Adipocyte (in vitro differentiated cells): ENCODE results near the gene SND1.

ENCODE experiments used
- DNase-seq: peaks from one replicate; pipeline ENCODE4 v3.0.0-alpha.2; 2015; ENCODE audit warnings: low read depth
- H3K27me3 ChIP-seq: replicated peaks from 2 replicates; pipeline ENCODE4 v1.7.0; 2013; ENCODE audit warnings: mild to moderate bottlenecking, low read length, moderate library complexity; ENCODE audit not compliant: control insufficient read depth, insufficient read depth
- H3K36me3 ChIP-seq: 2 replicates; pipeline ENCODE4 v1.7.0; 2013; ENCODE audit warnings: low read length, mild to moderate bottlenecking, moderate library complexity; ENCODE audit not compliant: control insufficient read depth, insufficient read depth, severe bottlenecking
- H3K4me1 ChIP-seq: 2 replicates; pipeline ENCODE4 v1.7.0; 2013; ENCODE audit warnings: mild to moderate bottlenecking, low read length, moderate library complexity; ENCODE audit not compliant: control insufficient read depth, insufficient read depth
- H3K4me3 ChIP-seq: 2 replicates; pipeline ENCODE4 v1.7.0; 2013; ENCODE audit warnings: mild to moderate bottlenecking, low read length, moderate library complexity
- H3K9ac ChIP-seq: 2 replicates; pipeline ENCODE4 v1.7.0; 2013; ENCODE audit warnings: mild to moderate bottlenecking, low read length, moderate library complexity
- H3K9me3 ChIP-seq: 2 replicates; pipeline ENCODE4 v1.7.0; 2013; ENCODE audit warnings: mild to moderate bottlenecking, low read length, moderate library complexity; ENCODE audit not compliant: control insufficient read depth

Gene SND1

DNA sequence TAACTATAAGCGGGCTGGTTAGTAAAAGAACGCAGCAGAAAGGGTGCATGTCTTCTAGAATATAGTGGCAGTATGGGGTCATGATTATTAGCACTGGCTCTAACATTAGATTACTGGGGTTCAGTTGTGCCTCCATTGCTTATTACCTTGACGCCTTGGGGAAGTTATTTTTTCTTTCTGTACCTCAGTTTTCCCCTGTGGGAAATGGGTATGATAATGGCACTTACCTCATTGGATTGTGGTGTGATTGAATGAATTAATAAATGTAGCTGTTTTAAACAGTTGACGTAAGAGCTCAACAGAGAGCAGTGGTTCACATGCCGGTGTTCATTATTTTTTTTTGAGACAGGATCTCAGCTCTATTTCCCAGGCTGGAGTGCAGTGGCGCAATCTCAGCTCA, 262.7 kb downstream of the SND1 start:
- no peaks in the 10 kb centered on the region for H3K27me3 ChIP-seq
- DNase-seq, result no peak
- no peak overlapping the region for H3K9ac ChIP-seq
- H3K36me3 ChIP-seq, result no peaks in the 10 kb centered on the region
- H3K9me3 ChIP-seq, result no peaks in the 10 kb centered on the region
- peaks cover 23% of the 10 kb centered on the region for H3K4me1 ChIP-seq
- no peak overlapping the region for H3K4me3 ChIP-seq

DNA sequence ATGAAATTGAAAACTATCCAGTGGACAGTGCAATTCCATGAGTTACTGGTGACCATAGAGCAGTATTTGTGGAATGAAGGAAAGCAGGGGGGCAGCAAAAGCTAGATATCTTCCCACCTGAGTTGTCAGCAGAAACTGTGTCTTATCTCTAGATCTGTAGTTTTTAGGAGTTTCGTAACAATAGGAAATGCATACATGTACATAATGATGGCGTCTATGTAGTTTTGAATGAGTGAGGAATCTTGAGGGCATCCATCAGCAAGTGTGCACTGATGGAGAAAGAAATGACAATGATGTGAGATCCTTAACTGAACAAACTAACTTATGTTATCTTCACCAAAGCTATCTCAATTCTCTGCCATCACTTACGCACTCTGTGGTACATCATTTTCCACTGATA, 264.7 kb downstream of the SND1 start:
- no peak overlapping the region for H3K4me3 ChIP-seq
- H3K9me3 ChIP-seq, result no peaks in the 10 kb centered on the region
- H3K36me3 ChIP-seq, result no peaks in the 10 kb centered on the region
- H3K9ac ChIP-seq, result no peak overlapping the region
- no peak for DNase-seq
- peaks cover 28% of the 10 kb centered on the region for H3K4me1 ChIP-seq
- H3K27me3 ChIP-seq, result no peaks in the 10 kb centered on the region

DNA sequence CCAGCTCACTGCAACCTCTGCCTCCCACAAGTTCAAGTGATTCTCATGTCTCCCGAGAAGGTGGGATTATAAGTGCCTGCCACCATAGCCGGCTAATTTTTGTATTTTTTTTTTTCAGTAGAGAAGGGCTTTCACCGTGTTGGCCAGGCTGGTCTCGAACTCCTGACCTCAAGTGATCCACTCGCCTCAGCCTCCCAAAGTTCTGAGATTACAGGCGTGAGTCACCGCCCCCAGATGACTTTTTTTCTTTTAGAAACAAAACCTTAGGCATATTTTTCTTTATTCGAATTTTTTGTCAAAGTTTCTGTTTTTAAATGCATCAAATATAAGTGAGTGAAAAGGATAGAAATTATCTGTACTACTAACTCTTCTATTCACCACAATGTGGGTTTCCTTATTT, 266.1 kb downstream of the SND1 start:
- DNase-seq, result no peak
- Histone ChIP-seq H3K9me3 (no peaks in the 10 kb centered on the region), H3K4me3 (no peak overlapping the region), H3K36me3 (no peaks in the 10 kb centered on the region), H3K4me1 (peaks cover 32% of the 10 kb centered on the region), H3K9ac (no peak overlapping the region), H3K27me3 (no peaks in the 10 kb centered on the region)

DNA sequence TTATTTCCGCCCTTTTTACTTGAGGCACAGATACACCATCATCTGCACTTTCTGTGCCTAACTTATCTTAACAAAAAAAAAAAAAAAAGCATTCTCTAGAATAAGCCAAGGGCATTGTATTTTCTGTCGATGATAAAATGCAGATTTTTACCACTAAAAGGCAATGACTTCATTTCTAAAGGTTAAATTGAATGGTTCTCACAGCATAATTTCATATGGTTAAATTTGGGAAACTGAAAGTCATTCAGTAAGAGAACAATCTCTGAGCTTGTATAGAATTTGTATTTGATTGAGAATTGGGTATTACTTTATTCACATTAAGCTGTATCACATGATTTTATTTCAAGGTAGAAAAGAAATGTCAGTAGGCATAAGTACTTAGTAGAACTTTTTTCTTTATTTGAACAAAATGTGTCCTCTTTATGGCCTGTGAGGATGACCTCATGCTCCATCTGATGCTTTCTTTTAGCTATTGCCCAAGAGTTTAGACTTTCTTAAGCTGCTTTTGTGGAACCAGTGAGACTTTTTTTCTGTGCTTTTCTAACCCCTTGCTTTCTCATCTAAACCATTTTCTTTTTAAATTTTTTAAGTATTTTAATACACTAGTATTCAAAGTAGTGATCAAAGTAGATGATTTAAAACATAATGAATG, 268.9 kb downstream of the SND1 start:
- Histone ChIP-seq H3K9ac (no peak overlapping the region), H3K9me3 (no peaks in the 10 kb centered on the region), H3K4me1 (peaks cover 18% of the 10 kb centered on the region), H3K4me3 (no peak overlapping the region), H3K27me3 (no peaks in the 10 kb centered on the region), H3K36me3 (no peaks in the 10 kb centered on the region)
- DNase-seq, result peak; percentile 87

DNA sequence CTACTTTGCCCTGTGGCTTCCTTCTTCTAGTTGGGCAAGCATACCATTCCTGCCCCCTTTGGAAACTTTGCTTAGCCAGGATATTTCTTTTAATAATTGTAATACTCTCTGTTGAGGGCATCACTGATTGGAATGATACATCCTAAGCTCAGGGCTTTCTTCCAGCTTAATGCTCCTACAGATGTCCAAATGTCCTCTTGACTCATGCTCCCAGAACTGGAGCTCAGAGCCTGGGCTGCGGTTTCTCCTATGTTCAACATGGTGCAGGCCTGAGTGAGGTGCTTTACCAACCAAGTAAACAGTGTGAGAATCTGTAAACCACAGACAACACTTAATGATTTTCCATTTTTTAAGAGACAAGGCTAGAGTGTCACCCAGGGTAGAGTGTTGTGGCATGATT, 270.7 kb downstream of the SND1 start:
- Histone ChIP-seq H3K27me3 (no peaks in the 10 kb centered on the region), H3K4me1 (peaks cover 28% of the 10 kb centered on the region), H3K4me3 (no peak overlapping the region), H3K9ac (no peak overlapping the region), H3K9me3 (no peaks in the 10 kb centered on the region), H3K36me3 (no peaks in the 10 kb centered on the region)
- DNase-seq, result no peak

DNA sequence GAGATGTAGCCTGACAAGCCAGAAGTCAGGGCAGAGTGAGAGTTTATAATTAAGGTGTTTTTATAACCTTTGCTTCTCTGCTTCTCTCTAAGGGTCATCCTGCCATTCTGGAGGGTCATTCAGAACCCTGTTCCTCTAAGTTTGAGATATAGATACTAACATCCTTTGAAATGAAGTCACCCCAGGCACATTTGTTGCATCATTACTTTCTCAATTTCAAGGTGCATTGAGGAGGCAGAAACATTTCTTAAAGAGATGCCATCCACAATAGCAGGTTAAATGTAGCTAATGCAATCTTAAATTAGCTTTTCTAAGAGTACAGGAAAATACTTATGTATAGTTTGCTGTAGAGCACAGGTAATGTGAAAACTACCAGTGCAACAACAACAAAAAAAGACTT, 272.9 kb downstream of the SND1 start:
- H3K27me3 ChIP-seq, result no peaks in the 10 kb centered on the region
- H3K36me3 ChIP-seq, result peaks cover 9% of the 10 kb centered on the region
- H3K9me3 ChIP-seq, result no peaks in the 10 kb centered on the region
- H3K4me1 ChIP-seq, result peaks cover 33% of the 10 kb centered on the region
- no peak for DNase-seq
- H3K9ac ChIP-seq, result no peak overlapping the region
- no peak overlapping the region for H3K4me3 ChIP-seq

DNA sequence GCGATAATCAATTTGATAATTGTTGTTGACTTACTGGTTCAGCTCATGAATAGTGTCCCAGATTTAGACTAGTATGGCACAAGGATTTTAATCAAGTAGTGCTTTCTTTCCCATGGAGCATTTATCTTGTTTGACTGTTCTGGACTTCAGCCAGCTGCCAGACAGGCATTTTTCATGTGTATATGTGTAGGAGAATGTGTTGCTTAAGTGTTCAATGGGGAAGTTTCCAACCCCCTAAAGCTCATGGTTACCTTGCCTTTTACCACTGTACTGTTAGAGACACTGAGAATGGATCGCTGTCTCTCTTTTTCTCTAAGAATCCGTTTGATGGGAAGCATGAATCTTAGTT, 275.3 kb downstream of the SND1 start:
- Histone ChIP-seq H3K36me3 (peaks cover 33% of the 10 kb centered on the region), H3K27me3 (no peaks in the 10 kb centered on the region), H3K9ac (no peak overlapping the region), H3K9me3 (peaks cover 5% of the 10 kb centered on the region), H3K4me1 (peaks cover 20% of the 10 kb centered on the region), H3K4me3 (no peak overlapping the region)
- DNase-seq, result peak; percentile 42

DNA sequence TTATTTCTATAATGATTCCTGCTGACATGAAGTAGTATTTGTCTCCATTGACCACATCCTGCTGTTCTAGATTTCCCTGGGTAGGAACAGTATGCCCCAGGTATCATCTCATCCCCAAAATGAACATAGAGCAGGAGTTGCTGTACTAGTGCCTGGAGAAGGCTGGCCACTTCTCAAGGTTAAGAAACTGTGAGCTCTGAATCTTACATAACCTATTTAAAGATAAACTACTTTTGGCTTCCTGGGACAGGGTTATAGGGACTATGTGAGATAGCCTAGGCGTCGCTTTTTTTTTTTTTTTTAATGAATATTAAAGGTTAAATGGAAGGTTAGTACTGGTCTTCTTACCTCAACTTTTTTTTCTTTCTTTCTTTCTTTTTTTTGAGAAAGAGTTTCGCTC, 276.2 kb downstream of the SND1 start:
- DNase-seq, result no peak
- Histone ChIP-seq H3K27me3 (no peaks in the 10 kb centered on the region), H3K9me3 (peaks cover 5% of the 10 kb centered on the region), H3K4me1 (peaks cover 14% of the 10 kb centered on the region), H3K36me3 (peaks cover 40% of the 10 kb centered on the region), H3K4me3 (no peak overlapping the region), H3K9ac (no peak overlapping the region)

DNA sequence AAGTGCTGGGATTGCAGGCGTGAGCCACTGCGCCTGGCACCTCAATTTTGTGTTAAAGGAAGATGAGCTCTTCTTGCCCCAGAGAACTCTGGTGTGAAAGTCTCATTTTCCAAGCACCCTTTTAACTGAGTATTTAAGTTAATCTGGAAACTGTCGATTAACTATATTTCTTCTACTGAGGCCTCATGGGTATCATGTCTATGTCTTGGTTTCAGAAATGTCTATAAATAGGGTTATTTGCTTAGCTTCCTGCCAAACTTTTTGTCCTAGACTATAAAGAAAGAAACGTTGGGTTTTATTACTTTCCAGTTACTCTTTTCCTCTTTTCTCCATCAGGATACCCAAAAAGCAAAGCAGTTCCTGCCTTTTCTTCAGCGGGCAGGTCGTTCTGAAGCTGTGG, 276.9 kb downstream of the SND1 start:
- peaks cover 5% of the 10 kb centered on the region for H3K9me3 ChIP-seq
- H3K4me1 ChIP-seq, result peaks cover 14% of the 10 kb centered on the region
- no peaks in the 10 kb centered on the region for H3K27me3 ChIP-seq
- no peak overlapping the region for H3K4me3 ChIP-seq
- DNase-seq, result no peak
- no peak overlapping the region for H3K9ac ChIP-seq
- H3K36me3 ChIP-seq, result peaks cover 42% of the 10 kb centered on the region

DNA sequence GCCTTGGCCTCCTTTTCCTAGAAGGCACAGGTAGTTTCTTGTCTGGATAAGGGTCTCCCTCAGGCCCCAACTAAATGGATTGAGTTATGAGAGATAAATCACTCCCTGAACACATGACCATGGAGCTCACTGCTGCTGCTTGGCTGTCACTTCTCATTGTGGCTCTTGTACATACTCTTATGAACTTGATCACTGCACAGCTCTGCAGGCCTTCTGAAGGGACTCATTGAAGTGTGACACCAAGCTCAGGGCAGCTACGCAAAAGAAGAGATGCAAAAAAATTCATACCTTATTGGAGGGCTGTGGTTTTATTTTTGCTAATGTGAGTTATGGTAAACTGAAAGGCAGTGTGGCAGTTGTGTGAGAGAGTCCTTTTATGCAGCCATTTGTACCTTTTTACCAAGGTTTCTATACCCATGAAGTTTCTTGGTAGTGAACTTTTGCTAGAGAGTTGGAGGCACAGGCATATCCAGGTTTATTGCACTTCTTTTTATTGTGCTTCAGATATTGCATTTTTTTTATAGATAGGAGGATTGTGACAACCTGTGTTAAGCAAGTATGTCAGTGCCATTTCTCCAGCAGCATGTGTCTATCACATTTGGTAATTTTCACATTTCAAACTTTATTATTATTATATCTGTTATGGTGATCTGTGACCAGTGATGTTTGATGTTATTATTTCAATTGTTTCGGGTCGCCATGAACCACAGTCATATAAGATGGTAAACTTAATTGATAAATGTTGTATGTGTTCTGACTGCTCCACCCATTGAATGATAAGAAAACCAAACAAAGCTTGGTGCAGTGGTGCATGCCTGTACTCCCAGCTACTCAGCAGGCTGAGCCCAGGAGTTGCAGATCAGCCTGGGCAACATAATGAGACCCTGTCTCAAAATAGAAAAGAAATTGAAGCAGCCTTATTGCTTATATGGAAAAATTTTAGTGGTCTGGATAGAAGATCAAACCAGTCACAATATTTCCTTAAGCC, 278.6 kb downstream of the SND1 start:
- no peak for DNase-seq
- no peaks in the 10 kb centered on the region for H3K27me3 ChIP-seq
- no peak overlapping the region for H3K4me3 ChIP-seq
- H3K9me3 ChIP-seq, result peaks cover 5% of the 10 kb centered on the region
- H3K9ac ChIP-seq, result no peak overlapping the region
- H3K36me3 ChIP-seq, result peaks cover 42% of the 10 kb centered on the region
- peaks cover 14% of the 10 kb centered on the region for H3K4me1 ChIP-seq

DNA sequence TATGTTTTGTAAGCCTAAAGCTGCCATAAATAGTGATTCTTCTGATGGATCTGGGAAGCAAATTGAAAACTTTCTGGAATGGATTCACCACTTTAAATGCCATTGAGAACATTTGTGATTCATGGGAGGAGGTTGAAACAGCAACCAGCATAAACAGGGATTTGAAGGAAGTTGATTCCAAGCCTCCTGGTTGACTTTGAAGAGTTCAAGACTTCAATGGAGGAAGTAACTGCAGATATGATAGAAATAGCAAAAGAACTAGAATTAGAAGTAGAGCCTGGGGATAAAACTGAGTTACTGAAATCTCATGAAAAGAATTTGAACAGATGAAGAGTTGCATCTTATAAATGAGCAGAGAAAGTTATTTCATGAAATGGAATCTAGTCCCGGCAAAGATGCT, 280.1 kb downstream of the SND1 start:
- Histone ChIP-seq H3K4me3 (no peak overlapping the region), H3K4me1 (peaks cover 11% of the 10 kb centered on the region), H3K9me3 (peaks cover 5% of the 10 kb centered on the region), H3K36me3 (peaks cover 42% of the 10 kb centered on the region), H3K27me3 (no peaks in the 10 kb centered on the region), H3K9ac (no peak overlapping the region)
- DNase-seq, result no peak
